WTC11 (cell line): Measurements from ENCODE around the gene ANAPC1.
"Not testable (repeated sequence)": the region's sequence is repeated elsewhere in the genome, so short reads cannot be mapped to it uniquely, and the experiment has no call there.

ENCODE experiments used
- CTCF ChIP-seq: fragments of 200-600 bp; IDR thresholded peaks from 2 replicates; pipeline ENCODE4 v1.8.0; 2022; ENCODE audit warnings: antibody characterized with exemption
- E2F5 ChIP-seq: sonication (generic); formaldehyde crosslinking; IDR thresholded peaks from 2 replicates; pipeline ENCODE4 v1.8.1; 2022; ENCODE audit warnings: mild to moderate bottlenecking, moderate library complexity, missing genetic modification reagents
- IRF1 ChIP-seq: sonication (generic); formaldehyde crosslinking; IDR thresholded peaks from 2 replicates; pipeline ENCODE4 v1.8.0; 2023; ENCODE audit warnings: missing genetic modification reagents
- NFYB ChIP-seq: sonication (generic); formaldehyde crosslinking; conservative IDR thresholded peaks from 2 replicates; pipeline ENCODE4 v1.8.0; 2022; ENCODE audit warnings: low read depth, missing genetic modification reagents
- NR1H2 ChIP-seq: sonication (generic); formaldehyde crosslinking; IDR thresholded peaks from 2 replicates; pipeline ENCODE4 v1.9.0; 2021; ENCODE audit warnings: mild to moderate bottlenecking, moderate library complexity, missing genetic modification reagents
- NR2C2 ChIP-seq: sonication (generic); formaldehyde crosslinking; IDR thresholded peaks from 2 replicates; pipeline ENCODE4 v1.8.0; 2022; ENCODE audit warnings: mild to moderate bottlenecking, missing genetic modification reagents
- SMAD3 ChIP-seq: sonication (generic); formaldehyde crosslinking; IDR thresholded peaks from 2 replicates; pipeline ENCODE4 v1.8.0; 2022; ENCODE audit warnings: missing genetic modification reagents, mild to moderate bottlenecking, borderline replicate concordance
- ZNF232 ChIP-seq: sonication (generic); formaldehyde crosslinking; IDR thresholded peaks from 2 replicates; pipeline ENCODE4 v1.8.0; 2022; ENCODE audit warnings: mild to moderate bottlenecking, missing genetic modification reagents
- TF ChIP-seq, protein P1 (sequence below): sonication (generic); formaldehyde crosslinking; IDR thresholded peaks from 2 replicates; pipeline ENCODE4 v1.8.0; 2022; ENCODE audit warnings: missing genetic modification reagents
- TF ChIP-seq, protein P2 (sequence below): sonication (generic); formaldehyde crosslinking; IDR thresholded peaks from 2 replicates; pipeline ENCODE4 v1.8.1; 2023; ENCODE audit warnings: mild to moderate bottlenecking, missing genetic modification reagents
- TF ChIP-seq, protein P3 (sequence below): sonication (generic); formaldehyde crosslinking; IDR thresholded peaks from 2 replicates; pipeline ENCODE4 v1.8.0; 2022; ENCODE audit warnings: mild to moderate bottlenecking, missing genetic modification reagents

GRCh38 chr2:111828217-111828766 is 55.7 kb downstream of the ANAPC1 start:
- TF ChIP-seq CTCF; ZNF232 (CRISPR knock-in tag); NR1H2 (CRISPR knock-in tag); NR2C2; SMAD3; IRF1 (CRISPR knock-in tag); NFYB (CRISPR knock-in tag); E2F5: not testable (repeated sequence)
- TF ChIP-seq, protein P1, sequence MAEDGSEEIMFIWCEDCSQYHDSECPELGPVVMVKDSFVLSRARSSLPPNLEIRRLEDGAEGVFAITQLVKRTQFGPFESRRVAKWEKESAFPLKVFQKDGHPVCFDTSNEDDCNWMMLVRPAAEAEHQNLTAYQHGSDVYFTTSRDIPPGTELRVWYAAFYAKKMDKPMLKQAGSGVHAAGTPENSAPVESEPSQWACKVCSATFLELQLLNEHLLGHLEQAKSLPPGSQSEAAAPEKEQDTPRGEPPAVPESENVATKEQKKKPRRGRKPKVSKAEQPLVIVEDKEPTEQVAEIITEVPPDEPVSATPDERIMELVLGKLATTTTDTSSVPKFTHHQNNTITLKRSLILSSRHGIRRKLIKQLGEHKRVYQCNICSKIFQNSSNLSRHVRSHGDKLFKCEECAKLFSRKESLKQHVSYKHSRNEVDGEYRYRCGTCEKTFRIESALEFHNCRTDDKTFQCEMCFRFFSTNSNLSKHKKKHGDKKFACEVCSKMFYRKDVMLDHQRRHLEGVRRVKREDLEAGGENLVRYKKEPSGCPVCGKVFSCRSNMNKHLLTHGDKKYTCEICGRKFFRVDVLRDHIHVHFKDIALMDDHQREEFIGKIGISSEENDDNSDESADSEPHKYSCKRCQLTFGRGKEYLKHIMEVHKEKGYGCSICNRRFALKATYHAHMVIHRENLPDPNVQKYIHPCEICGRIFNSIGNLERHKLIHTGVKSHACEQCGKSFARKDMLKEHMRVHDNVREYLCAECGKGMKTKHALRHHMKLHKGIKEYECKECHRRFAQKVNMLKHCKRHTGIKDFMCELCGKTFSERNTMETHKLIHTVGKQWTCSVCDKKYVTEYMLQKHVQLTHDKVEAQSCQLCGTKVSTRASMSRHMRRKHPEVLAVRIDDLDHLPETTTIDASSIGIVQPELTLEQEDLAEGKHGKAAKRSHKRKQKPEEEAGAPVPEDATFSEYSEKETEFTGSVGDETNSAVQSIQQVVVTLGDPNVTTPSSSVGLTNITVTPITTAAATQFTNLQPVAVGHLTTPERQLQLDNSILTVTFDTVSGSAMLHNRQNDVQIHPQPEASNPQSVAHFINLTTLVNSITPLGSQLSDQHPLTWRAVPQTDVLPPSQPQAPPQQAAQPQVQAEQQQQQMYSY (CRISPR knock-in tag) = not testable (repeated sequence)
- TF ChIP-seq, protein P2, sequence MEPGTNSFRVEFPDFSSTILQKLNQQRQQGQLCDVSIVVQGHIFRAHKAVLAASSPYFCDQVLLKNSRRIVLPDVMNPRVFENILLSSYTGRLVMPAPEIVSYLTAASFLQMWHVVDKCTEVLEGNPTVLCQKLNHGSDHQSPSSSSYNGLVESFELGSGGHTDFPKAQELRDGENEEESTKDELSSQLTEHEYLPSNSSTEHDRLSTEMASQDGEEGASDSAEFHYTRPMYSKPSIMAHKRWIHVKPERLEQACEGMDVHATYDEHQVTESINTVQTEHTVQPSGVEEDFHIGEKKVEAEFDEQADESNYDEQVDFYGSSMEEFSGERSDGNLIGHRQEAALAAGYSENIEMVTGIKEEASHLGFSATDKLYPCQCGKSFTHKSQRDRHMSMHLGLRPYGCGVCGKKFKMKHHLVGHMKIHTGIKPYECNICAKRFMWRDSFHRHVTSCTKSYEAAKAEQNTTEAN (CRISPR knock-in tag) = not testable (repeated sequence)
- TF ChIP-seq, protein P3, sequence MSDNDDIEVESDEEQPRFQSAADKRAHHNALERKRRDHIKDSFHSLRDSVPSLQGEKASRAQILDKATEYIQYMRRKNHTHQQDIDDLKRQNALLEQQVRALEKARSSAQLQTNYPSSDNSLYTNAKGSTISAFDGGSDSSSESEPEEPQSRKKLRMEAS = not testable (repeated sequence)
